Left ventricle myocardium superior (tissue), 1 donor: ENCODE measurements around the gene BCO1. TPM values are rescaled to one million over a fixed set of nuclear protein-coding genes. Genes with fewer than 3 reads are reported as not detected.

ENCODE experiments used
- total RNA-seq: library from RNA; stranded (reverse); fragmentation: NEBNext Ultra II Directional; extraction: Animal tissue kit (Norgen Biotek cat#: 25700); gene quantifications from one replicate; pipeline ENCODE4 v1.2.1, GENCODE V29; 2021
- donor health status: DM: no; HTN: yes; CAD: no; lungs with severe emphysema.

Gene BCO1
- total RNA-seq, 1 donor from 2014 or later = not detected

Other genes with a start within 250 kb of the BCO1 start
- gene CMC2, start 231.8 kb upstream of the BCO1 start, total RNA-seq = 132 TPM
- 7.2 TPM for gene CENPN, start 231.5 kb upstream of the BCO1 start, total RNA-seq
- gene ATMIN, start 202.8 kb upstream of the BCO1 start, total RNA-seq = 26.5 TPM
- gene C16orf46, start 161.5 kb upstream of the BCO1 start, total RNA-seq = 0.69 TPM
- 50.8 TPM for gene GCSH, start 142.3 kb upstream of the BCO1 start, total RNA-seq
- 10.3 TPM for gene GAN, start 76.3 kb downstream of the BCO1 start, total RNA-seq
- 9.7 TPM for gene CMIP, start 206.1 kb downstream of the BCO1 start, total RNA-seq